Measurements from ENCODE around the gene MRPL55. TPM values are rescaled to one million over a fixed set of nuclear protein-coding genes. Genes with fewer than 3 reads are reported as not detected.

Gene MRPL55
- total and polyA plus RNA-seq, 2 of the 13 experiments (the other 11 are each of a cell fraction or from before 2014, with no cell fraction given), result 58.6 to 92.9 TPM

DNA sequence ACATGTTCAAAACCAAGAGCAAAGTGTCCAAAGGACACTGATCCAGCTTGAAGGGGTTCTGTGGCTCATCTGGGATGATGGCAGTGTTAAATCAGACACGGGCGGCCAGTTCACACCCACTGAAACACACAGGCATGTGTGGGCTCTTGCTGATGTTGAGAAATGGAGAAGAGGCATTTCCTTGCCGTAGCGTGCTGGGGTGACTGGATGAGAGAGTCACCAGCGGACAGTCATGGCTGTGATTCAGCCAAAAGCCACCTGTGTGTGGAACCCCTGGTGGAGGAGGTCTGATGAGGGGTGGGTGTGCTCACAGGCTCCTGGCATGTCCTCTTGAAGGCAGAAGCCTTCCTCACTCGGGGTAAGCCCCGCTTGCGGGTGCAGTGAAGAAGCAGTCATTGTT, 13.2 kb downstream of the MRPL55 start:
- no peak for DNase-seq (ENCODE audit: low spot score)
- Histone ChIP-seq H2AFZ (ENCODE audit: low read length) (no peak overlapping the region), H3K9ac (ENCODE audit: insufficient read depth, low read depth, low read length) (no peak overlapping the region), H3K79me2 (ENCODE audit: insufficient read depth, low read length) (peaks cover 72% of the 10 kb centered on the region), H3K9me3 (ENCODE audit: low read length) (peaks cover 26% of the 10 kb centered on the region), H3K36me3 (replicated peaks in 1 of 2; ENCODE audit: control insufficient read depth in 1 of 2, insufficient read depth in 2 of 2, low read length in 2 of 2) (peaks cover 23 to 67% of the 10 kb centered on the region in 2 experiments; a peak in 4 of 5 replicates), H3K4me2 (ENCODE audit: low read depth, low read length) (no peak overlapping the region), H3K4me1 (ENCODE audit: insufficient read depth, low read length) (peaks cover 10% of the 10 kb centered on the region), H3K27me3 (ENCODE audit: control insufficient read depth in 1 of 2, insufficient read depth in 2 of 2, low read length in 2 of 2) (no peaks in the 10 kb centered on the region), H3K27ac (ENCODE audit: extremely low read length, insufficient read depth, low read length) (no peak overlapping the region), H4K20me1 (ENCODE audit: insufficient read depth, low read length) (peaks cover 93% of the 10 kb centered on the region), H3K4me3 (replicated peaks in 1 of 3; ENCODE audit: insufficient read depth in 1 of 3, low read depth in 2 of 3, low read length in 3 of 3) (no peak overlapping the region)
- no peak for ATAC-seq
- TF ChIP-seq NR2F2 (IDR thresholded peaks at IDR 0.05; ENCODE audit: borderline replicate concordance, low read depth), result no peak
- TF ChIP-seq HNF4G (IDR thresholded peaks at IDR 0.05; ENCODE audit: borderline replicate concordance, low read depth, low read length), result no peak
- no peak for TF ChIP-seq HNF4G (CRISPR knock-in tag; IDR thresholded peaks at IDR 0.05; ENCODE audit: borderline replicate concordance, low read depth)
- TF ChIP-seq, protein P1, sequence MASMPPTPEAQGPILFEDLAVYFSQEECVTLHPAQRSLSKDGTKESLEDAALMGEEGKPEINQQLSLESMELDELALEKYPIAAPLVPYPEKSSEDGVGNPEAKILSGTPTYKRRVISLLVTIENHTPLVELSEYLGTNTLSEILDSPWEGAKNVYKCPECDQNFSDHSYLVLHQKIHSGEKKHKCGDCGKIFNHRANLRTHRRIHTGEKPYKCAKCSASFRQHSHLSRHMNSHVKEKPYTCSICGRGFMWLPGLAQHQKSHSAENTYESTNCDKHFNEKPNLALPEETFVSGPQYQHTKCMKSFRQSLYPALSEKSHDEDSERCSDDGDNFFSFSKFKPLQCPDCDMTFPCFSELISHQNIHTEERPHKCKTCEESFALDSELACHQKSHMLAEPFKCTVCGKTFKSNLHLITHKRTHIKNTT (CRISPR knock-in tag; IDR thresholded peaks at IDR 0.05), result no peak
- TF ChIP-seq ZNF816 (CRISPR knock-in tag; IDR thresholded peaks at IDR 0.05; ENCODE audit: borderline replicate concordance), result no peak
- TF ChIP-seq ATF1 (CRISPR knock-in tag; IDR thresholded peaks at IDR 0.05), result no peak
- no peak for TF ChIP-seq KDM4B (CRISPR knock-in tag; IDR thresholded peaks at IDR 0.05)
- TF ChIP-seq, protein P2, sequence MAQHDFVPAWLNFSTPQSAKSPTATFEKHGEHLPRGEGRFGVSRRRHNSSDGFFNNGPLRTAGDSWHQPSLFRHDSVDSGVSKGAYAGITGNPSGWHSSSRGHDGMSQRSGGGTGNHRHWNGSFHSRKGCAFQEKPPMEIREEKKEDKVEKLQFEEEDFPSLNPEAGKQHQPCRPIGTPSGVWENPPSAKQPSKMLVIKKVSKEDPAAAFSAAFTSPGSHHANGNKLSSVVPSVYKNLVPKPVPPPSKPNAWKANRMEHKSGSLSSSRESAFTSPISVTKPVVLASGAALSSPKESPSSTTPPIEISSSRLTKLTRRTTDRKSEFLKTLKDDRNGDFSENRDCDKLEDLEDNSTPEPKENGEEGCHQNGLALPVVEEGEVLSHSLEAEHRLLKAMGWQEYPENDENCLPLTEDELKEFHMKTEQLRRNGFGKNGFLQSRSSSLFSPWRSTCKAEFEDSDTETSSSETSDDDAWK (CRISPR knock-in tag; IDR thresholded peaks at IDR 0.05), result no peak
- no peak for TF ChIP-seq ZNF121 (CRISPR knock-in tag; IDR thresholded peaks at IDR 0.05)
- no peak for TF ChIP-seq ZNF333 (CRISPR knock-in tag; IDR thresholded peaks at IDR 0.05; ENCODE audit: borderline replicate concordance)
- TF ChIP-seq POGZ (CRISPR knock-in tag; IDR thresholded peaks at IDR 0.05), result no peak
- TF ChIP-seq SALL1 (CRISPR knock-in tag; IDR thresholded peaks at IDR 0.05), result no peak
- TF ChIP-seq, protein P3, sequence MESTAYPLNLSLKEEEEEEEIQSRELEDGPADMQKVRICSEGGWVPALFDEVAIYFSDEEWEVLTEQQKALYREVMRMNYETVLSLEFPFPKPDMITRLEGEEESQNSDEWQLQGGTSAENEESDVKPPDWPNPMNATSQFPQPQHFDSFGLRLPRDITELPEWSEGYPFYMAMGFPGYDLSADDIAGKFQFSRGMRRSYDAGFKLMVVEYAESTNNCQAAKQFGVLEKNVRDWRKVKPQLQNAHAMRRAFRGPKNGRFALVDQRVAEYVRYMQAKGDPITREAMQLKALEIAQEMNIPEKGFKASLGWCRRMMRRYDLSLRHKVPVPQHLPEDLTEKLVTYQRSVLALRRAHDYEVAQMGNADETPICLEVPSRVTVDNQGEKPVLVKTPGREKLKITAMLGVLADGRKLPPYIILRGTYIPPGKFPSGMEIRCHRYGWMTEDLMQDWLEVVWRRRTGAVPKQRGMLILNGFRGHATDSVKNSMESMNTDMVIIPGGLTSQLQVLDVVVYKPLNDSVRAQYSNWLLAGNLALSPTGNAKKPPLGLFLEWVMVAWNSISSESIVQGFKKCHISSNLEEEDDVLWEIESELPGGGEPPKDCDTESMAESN (CRISPR knock-in tag; conservative IDR thresholded peaks at IDR 0.05), result no peak
- CTCF ChIA-PET (ENCODE audit: low intra/inter-chr PET ratio, low total read pairs), result no interaction called here
- POLR2A ChIA-PET, result no interaction called here
- no peak for FAIRE-seq
- BruUV-seq (replicated peaks), result no TSS peak
- WGBS (ENCODE audit: low lambda C conversion rate), result 92% methylated on average over 6 of the region's 8 CpGs
- in situ Hi-C loops (cut with HindIII; ENCODE audit: extremely low pct_ligation_motif_present, low pct_unique_long_range_greater_than_20kb) (no loop called here), intact Hi-C loops (cut with micrococcal nuclease; ENCODE audit: unreplicated experiment) (no loop called here)

Data from HepG2 (cell line).